Suprapubic skin (tissue), 4 donors: ENCODE results near the gene DDX41.

ENCODE experiments used
- EP300 ChIP-seq: sonication (generic); formaldehyde crosslinking; IDR thresholded peaks from one replicate; pipeline ENCODE4 v1.6.1; 2017; ENCODE audit warnings: antibody characterized with exemption
- POLR2A ChIP-seq, 2 donors: fragments of 450-650 bp; IDR thresholded peaks; one replicate each; pipeline ENCODE4 v1.6.1; 2017; ENCODE audit warnings: antibody characterized with exemption in 2 of 2, mild to moderate bottlenecking in 2 of 2, moderate library complexity in 2 of 2
- POLR2AphosphoS5 ChIP-seq, 3 donors: sonication (generic); formaldehyde crosslinking; IDR thresholded peaks; one replicate each; pipeline ENCODE4 v1.6.1; 2017; ENCODE audit warnings: antibody characterized with exemption in 3 of 3
- TF ChIP-seq, protein P1 (sequence below), 2 donors: fragments of 200-600 bp in 1 of 2; fragments of 450-650 bp in 1 of 2; sonication (generic) in 1 of 2; IDR thresholded peaks; one replicate each; pipeline ENCODE4 v1.5.1; 2016 to 2019; ENCODE audit warnings: antibody characterized with exemption in 2 of 2, mild to moderate bottlenecking in 1 of 2, moderate library complexity in 1 of 2

DNA sequence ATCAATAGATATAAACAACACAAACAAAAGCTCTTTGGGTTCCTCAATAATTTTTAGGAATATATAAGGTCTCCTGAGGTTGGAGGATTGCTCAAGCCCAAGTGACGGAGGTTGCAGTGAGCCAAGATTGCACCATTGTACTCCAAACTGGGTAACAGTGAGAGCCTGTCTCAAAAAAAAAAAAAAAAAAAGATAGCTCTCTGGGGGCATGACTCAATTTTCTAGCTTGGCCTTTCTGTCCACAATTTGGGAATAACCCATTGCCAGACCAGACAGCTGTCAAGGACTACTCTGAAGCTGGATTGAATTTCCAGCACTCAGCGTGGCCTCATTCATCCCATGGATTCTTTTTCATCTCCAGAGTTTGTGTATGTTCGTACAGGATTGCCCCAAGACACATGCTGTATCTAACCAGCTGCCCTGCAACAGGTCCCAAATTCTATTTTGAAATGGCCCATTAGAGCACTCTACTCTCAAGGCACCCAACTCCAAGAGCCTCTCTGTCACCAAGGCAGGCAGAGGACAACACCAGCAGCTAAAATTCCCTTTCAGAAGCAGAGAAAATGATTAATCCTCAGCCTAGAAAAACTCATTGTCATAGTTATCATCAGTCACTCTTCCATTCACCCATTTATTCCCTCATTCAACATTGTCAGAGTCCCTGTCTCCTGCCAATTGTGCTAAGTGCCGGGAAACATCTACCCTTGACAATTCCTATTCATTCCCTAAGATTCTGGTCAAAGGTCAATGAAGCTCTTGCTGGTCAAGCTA lies 28.9 kb upstream of the DDX41 start:
- TF ChIP-seq, protein P1, sequence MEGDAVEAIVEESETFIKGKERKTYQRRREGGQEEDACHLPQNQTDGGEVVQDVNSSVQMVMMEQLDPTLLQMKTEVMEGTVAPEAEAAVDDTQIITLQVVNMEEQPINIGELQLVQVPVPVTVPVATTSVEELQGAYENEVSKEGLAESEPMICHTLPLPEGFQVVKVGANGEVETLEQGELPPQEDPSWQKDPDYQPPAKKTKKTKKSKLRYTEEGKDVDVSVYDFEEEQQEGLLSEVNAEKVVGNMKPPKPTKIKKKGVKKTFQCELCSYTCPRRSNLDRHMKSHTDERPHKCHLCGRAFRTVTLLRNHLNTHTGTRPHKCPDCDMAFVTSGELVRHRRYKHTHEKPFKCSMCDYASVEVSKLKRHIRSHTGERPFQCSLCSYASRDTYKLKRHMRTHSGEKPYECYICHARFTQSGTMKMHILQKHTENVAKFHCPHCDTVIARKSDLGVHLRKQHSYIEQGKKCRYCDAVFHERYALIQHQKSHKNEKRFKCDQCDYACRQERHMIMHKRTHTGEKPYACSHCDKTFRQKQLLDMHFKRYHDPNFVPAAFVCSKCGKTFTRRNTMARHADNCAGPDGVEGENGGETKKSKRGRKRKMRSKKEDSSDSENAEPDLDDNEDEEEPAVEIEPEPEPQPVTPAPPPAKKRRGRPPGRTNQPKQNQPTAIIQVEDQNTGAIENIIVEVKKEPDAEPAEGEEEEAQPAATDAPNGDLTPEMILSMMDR (IDR thresholded peaks at IDR 0.05): no peak
- peak in 2 of 3 donors; percentile 22 to 73 for TF ChIP-seq POLR2AphosphoS5 (IDR thresholded peaks at IDR 0.05)
- TF ChIP-seq POLR2A (IDR thresholded peaks at IDR 0.05): no peak
- no peak for TF ChIP-seq EP300
